HG02759 (cell line): Measurements from ENCODE around the gene PPP1R37.

ENCODE experiments used
- ATAC-seq: cut with Tn5 transposase; IDR thresholded peaks from one replicate; pipeline ENCODE4 v1.9.1; 2021; ENCODE audit warnings: mild to moderate bottlenecking, moderate library complexity; ENCODE audit not compliant: unreplicated experiment

PPP1R37 gene

GRCh38 chr19:45092747-45093678 lies at the start of gene PPP1R37:
Gene PPP1R37 (plus strand): TSS chr19:45093179. CDS start chr19:45093326, 147 bp downstream.
- ATAC-seq = peak; percentile 66

GRCh38 chr19:45045671-45046353 lies 47.2 kb upstream of the PPP1R37 start:
- ATAC-seq = no peak

- ATAC-seq = no peak
Measured at GRCh38 chr19:45046355-45046754, 46.6 kb upstream of the PPP1R37 start.

GRCh38 chr19:45047188-45047797 lies 45.7 kb upstream of the PPP1R37 start:
- peak; percentile 57 for ATAC-seq

- ATAC-seq = no peak
Measured at GRCh38 chr19:45049073-45049736, 43.8 kb upstream of the PPP1R37 start.

- no peak for ATAC-seq
Measured at GRCh38 chr19:45050036-45050435, 42.9 kb upstream of the PPP1R37 start.

- ATAC-seq = no peak
Measured at GRCh38 chr19:45051929-45052579, 40.9 kb upstream of the PPP1R37 start.

GRCh38 chr19:45056831-45057230 lies 36.1 kb upstream of the PPP1R37 start:
- no peak for ATAC-seq

- no peak for ATAC-seq
Measured at GRCh38 chr19:45057444-45057843, 35.5 kb upstream of the PPP1R37 start.

GRCh38 chr19:45058622-45059159 lies 34.3 kb upstream of the PPP1R37 start:
- ATAC-seq = no peak

GRCh38 chr19:45059258-45059965 lies 33.6 kb upstream of the PPP1R37 start:
- ATAC-seq = peak; percentile 61

- ATAC-seq = no peak
Measured at GRCh38 chr19:45061965-45062364, 31.0 kb upstream of the PPP1R37 start.

- no peak for ATAC-seq
Measured at GRCh38 chr19:45063851-45064801, 28.9 kb upstream of the PPP1R37 start.

GRCh38 chr19:45066921-45067661 lies 25.9 kb upstream of the PPP1R37 start:
- no peak for ATAC-seq

GRCh38 chr19:45068041-45068440 lies 24.9 kb upstream of the PPP1R37 start:
- ATAC-seq = no peak

GRCh38 chr19:45069056-45069455 lies 23.9 kb upstream of the PPP1R37 start:
- no peak for ATAC-seq

- ATAC-seq = no peak
Measured at GRCh38 chr19:45070214-45070613, 22.8 kb upstream of the PPP1R37 start.
